Medulla oblongata (tissue), 1 donor: ENCODE measurements around the gene PTGER4.

Experiments
- DNase-seq: peaks from one replicate; pipeline ENCODE4 v3.0.0-alpha.2; 2015; ENCODE audit errors: extremely low spot score

The PTGER4 gene

GRCh38 chr5:40669606-40670390, 9.9 kb upstream of the PTGER4 start:
- no peak for DNase-seq

- peak; percentile 64 for DNase-seq
These were observed 7.3 kb upstream of the PTGER4 start for GRCh38 chr5:40672425-40672824.

- DNase-seq, result no peak
These were observed 5.0 kb upstream of the PTGER4 start for GRCh38 chr5:40674661-40675235.

- no peak for DNase-seq
These were observed 4.2 kb upstream of the PTGER4 start for GRCh38 chr5:40675396-40676133.

GRCh38 chr5:40676613-40677343, 2.9 kb upstream of the PTGER4 start:
- DNase-seq, result no peak

- DNase-seq, result no peak
These were observed 2.3 kb upstream of the PTGER4 start for GRCh38 chr5:40677456-40677855.

GRCh38 chr5:40678026-40678425, 1.7 kb upstream of the PTGER4 start:
- peak; percentile 29 for DNase-seq

- peak; percentile 42 for DNase-seq
These were observed 1.1 kb upstream of the PTGER4 start for GRCh38 chr5:40678460-40679147.

GRCh38 chr5:40679148-40679912, 385 bp upstream of the PTGER4 start:
- DNase-seq, result peak; percentile 90

GRCh38 chr5:40680741-40681362, 1.1 kb downstream of the PTGER4 start:
- peak; percentile 15 for DNase-seq

- peak; percentile 14 for DNase-seq
These were observed 1.8 kb downstream of the PTGER4 start for GRCh38 chr5:40681363-40682153.

- peak; percentile 39 for DNase-seq
These were observed 2.7 kb downstream of the PTGER4 start for GRCh38 chr5:40682154-40683017.

- peak; percentile 14 for DNase-seq
These were observed 3.6 kb downstream of the PTGER4 start for GRCh38 chr5:40683305-40683704.

GRCh38 chr5:40685193-40685592, 5.5 kb downstream of the PTGER4 start:
- DNase-seq, result no peak

GRCh38 chr5:40685976-40686486, 6.3 kb downstream of the PTGER4 start:
- DNase-seq, result no peak

- no peak for DNase-seq
These were observed 7.6 kb downstream of the PTGER4 start for GRCh38 chr5:40687321-40687720.

- peak; percentile 97 for DNase-seq
These were observed 8.5 kb downstream of the PTGER4 start for GRCh38 chr5:40688127-40688761.

- DNase-seq, result no peak
These were observed 9.3 kb downstream of the PTGER4 start for GRCh38 chr5:40688996-40689395.
